NB4 (cell line): ENCODE data around the gene PLEKHG4B.

Source experiments
- DNase-seq: peaks from one replicate; pipeline ENCODE4 v3.0.0; 2010; ENCODE audit warnings: low read depth
- H3K4me3 ChIP-seq: one replicate; pipeline ENCODE4 v1.5.1; 2011; ENCODE audit warnings: mild to moderate bottlenecking, low read depth, low read length, moderate library complexity
- MYC ChIP-seq: IDR thresholded peaks from 2 replicates; pipeline ENCODE4 v1.6.1; 2011; ENCODE audit warnings: low read depth, low read length
- POLR2A ChIP-seq: IDR thresholded peaks from 2 replicates; pipeline ENCODE4 v1.6.1; 2011; ENCODE audit warnings: mild to moderate bottlenecking; ENCODE audit not compliant: insufficient read length; ENCODE audit errors: extremely low read depth
- TF ChIP-seq, protein P1 (sequence below): IDR thresholded peaks from one replicate; pipeline ENCODE4 v1.5.1; 2012; ENCODE audit warnings: low read depth, low read length
- TF ChIP-seq, protein P2 (sequence below): IDR thresholded peaks from 2 replicates; pipeline ENCODE4 v1.6.1; 2011; ENCODE audit warnings: low read depth, low read length

Gene PLEKHG4B

GRCh38 chr5:142246-142810 is 50.4 kb downstream of the PLEKHG4B start:
- TF ChIP-seq POLR2A (no peak), MYC (no peak)
- TF ChIP-seq, protein P1, sequence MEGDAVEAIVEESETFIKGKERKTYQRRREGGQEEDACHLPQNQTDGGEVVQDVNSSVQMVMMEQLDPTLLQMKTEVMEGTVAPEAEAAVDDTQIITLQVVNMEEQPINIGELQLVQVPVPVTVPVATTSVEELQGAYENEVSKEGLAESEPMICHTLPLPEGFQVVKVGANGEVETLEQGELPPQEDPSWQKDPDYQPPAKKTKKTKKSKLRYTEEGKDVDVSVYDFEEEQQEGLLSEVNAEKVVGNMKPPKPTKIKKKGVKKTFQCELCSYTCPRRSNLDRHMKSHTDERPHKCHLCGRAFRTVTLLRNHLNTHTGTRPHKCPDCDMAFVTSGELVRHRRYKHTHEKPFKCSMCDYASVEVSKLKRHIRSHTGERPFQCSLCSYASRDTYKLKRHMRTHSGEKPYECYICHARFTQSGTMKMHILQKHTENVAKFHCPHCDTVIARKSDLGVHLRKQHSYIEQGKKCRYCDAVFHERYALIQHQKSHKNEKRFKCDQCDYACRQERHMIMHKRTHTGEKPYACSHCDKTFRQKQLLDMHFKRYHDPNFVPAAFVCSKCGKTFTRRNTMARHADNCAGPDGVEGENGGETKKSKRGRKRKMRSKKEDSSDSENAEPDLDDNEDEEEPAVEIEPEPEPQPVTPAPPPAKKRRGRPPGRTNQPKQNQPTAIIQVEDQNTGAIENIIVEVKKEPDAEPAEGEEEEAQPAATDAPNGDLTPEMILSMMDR, result no peak
- TF ChIP-seq, protein P2, sequence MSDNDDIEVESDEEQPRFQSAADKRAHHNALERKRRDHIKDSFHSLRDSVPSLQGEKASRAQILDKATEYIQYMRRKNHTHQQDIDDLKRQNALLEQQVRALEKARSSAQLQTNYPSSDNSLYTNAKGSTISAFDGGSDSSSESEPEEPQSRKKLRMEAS, result peak; percentile 39
- no peak for DNase-seq
- H3K4me3 ChIP-seq, result no peak overlapping the region

GRCh38 chr5:143041-143440 is 51.1 kb downstream of the PLEKHG4B start:
- H3K4me3 ChIP-seq, result no peak overlapping the region
- DNase-seq, result no peak
- TF ChIP-seq POLR2A, result no peak
- TF ChIP-seq MYC, result no peak
- TF ChIP-seq, protein P2, result no peak
- TF ChIP-seq, protein P1, result no peak

- no peak for DNase-seq
- TF ChIP-seq, protein P2, result no peak
- TF ChIP-seq, protein P1, result no peak
- TF ChIP-seq MYC (no peak), POLR2A (no peak)
Observed at GRCh38 chr5:144941-145340, 53.0 kb downstream of the PLEKHG4B start.

GRCh38 chr5:145585-146323 is 53.8 kb downstream of the PLEKHG4B start:
- TF ChIP-seq MYC (no peak), POLR2A (no peak)
- TF ChIP-seq, protein P2, result no peak
- TF ChIP-seq, protein P1, result no peak

More at GRCh38 chr5:144941-145340, 53.0 kb downstream of the PLEKHG4B start:
- no peak overlapping the region for H3K4me3 ChIP-seq

DNA sequence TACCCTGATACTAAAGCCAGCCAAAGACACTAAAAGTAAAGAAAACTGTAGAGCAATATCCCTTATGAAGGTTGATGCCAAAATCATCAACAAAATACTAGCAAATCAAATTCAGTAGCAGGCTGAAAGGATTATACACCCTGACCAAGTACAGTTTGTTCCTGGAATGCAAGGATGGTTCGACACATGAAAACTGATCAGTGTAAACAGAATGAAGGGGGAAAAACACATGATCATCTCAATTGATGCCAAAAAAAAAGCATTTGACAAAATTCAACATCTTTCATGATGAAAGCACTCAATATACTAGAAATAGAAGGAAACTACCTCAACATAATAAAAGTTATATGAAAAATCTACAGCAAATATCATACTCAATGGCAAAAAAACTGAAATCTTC is 55.8 kb downstream of the PLEKHG4B start:
- no peak for TF ChIP-seq MYC
- TF ChIP-seq, protein P1, result no peak
- no peak for TF ChIP-seq POLR2A
- TF ChIP-seq, protein P2, result no peak

More at GRCh38 chr5:145585-146323, 53.8 kb downstream of the PLEKHG4B start:
- no peak overlapping the region for H3K4me3 ChIP-seq
- no peak for DNase-seq

More for the DNA sequence above, 55.8 kb downstream of the PLEKHG4B start:
- no peak for DNase-seq
- no peak overlapping the region for H3K4me3 ChIP-seq
